OCI-LY1 (cell line): ENCODE data around the gene STRADB.

Experiments
- H2AFZ ChIP-seq: fragments of 200-600 bp; sonication (generic), shearing (Covaris generic); 2 replicates; pipeline ENCODE4 v1.6.0; 2014; ENCODE audit warnings: antibody characterized with exemption, mild to moderate bottlenecking, low read length
- H3F3A ChIP-seq: fragments of 200-600 bp; sonication (generic), shearing (Covaris generic); 2 replicates; pipeline ENCODE4 v1.6.0; 2014; ENCODE audit warnings: mild to moderate bottlenecking, antibody characterized with exemption, low read length, moderate library complexity; ENCODE audit not compliant: insufficient read depth
- H3K27ac ChIP-seq: fragments of 200-600 bp; sonication (generic); 2 replicates; pipeline ENCODE4 v1.5.1; 2014; ENCODE audit warnings: low read length, mixed run types, mild to moderate bottlenecking, low read depth; ENCODE audit not compliant: poor library complexity, severe bottlenecking
- H3K27me3 ChIP-seq: fragments of 200-600 bp; sonication (generic); 2 replicates; pipeline ENCODE4 v1.6.0; 2014; ENCODE audit warnings: antibody characterized with exemption, mild to moderate bottlenecking, low read length, moderate library complexity; ENCODE audit not compliant: insufficient read depth
- H3K36me3 ChIP-seq: fragments of 200-600 bp; sonication (generic); 2 replicates; pipeline ENCODE4 v1.6.1; 2014; ENCODE audit warnings: mild to moderate bottlenecking, antibody characterized with exemption, low read length, moderate library complexity, mixed read lengths; ENCODE audit not compliant: insufficient read depth
- H3K4me1 ChIP-seq: fragments of 200-600 bp; sonication (generic); 2 replicates; pipeline ENCODE4 v1.5.1; 2014; ENCODE audit warnings: mild to moderate bottlenecking, low read length, moderate library complexity; ENCODE audit not compliant: insufficient read depth, severe bottlenecking
- H3K4me2 ChIP-seq: fragments of 200-600 bp; sonication (generic), shearing (Covaris generic); 2 replicates; pipeline ENCODE4 v1.6.1; 2014; ENCODE audit warnings: low read length
- H3K4me3 ChIP-seq: fragments of 200-600 bp; sonication (generic); 2 replicates; pipeline ENCODE4 v1.5.1; 2014; ENCODE audit warnings: low read length, low read depth, mild to moderate bottlenecking, mixed read lengths; ENCODE audit not compliant: poor library complexity, severe bottlenecking
- H3K79me2 ChIP-seq: fragments of 200-600 bp; shearing (Covaris generic); 2 replicates; pipeline ENCODE4 v1.6.1; 2016; ENCODE audit warnings: mixed run types, low read length, mixed read lengths; ENCODE audit not compliant: insufficient read depth
- H3K9ac ChIP-seq: fragments of 200-600 bp; sonication (generic), shearing (Covaris generic); 2 replicates; pipeline ENCODE4 v1.6.1; 2014; ENCODE audit warnings: mild to moderate bottlenecking, low read length, mixed read lengths
- H3K9me2 ChIP-seq: fragments of 200-600 bp; sonication (generic), shearing (Covaris generic); 2 replicates; pipeline ENCODE4 v1.6.1; 2014; ENCODE audit warnings: low read depth, mild to moderate bottlenecking, low read length, mixed read lengths
- H3K9me3 ChIP-seq: fragments of 200-600 bp; shearing (Covaris generic); 2 replicates; pipeline ENCODE4 v1.6.1; 2014; ENCODE audit warnings: low read length, mixed read lengths
- H4K20me1 ChIP-seq: fragments of 200-600 bp; sonication (generic), shearing (Covaris generic); 2 replicates; pipeline ENCODE4 v1.6.0; 2016; ENCODE audit warnings: mild to moderate bottlenecking, low read length; ENCODE audit not compliant: insufficient read depth
- CTCF ChIP-seq: fragments of 200-600 bp; sonication (generic), shearing (Covaris generic); IDR thresholded peaks from 2 replicates; pipeline ENCODE4 v1.5.1; 2017; ENCODE audit warnings: mild to moderate bottlenecking, antibody characterized with exemption, low read length, moderate library complexity, mixed read lengths
- EZH2 ChIP-seq: fragments of 200-600 bp; sonication (generic), shearing (Covaris generic); IDR thresholded peaks from 2 replicates; pipeline ENCODE4 v1.8.0; 2017; ENCODE audit warnings: borderline replicate concordance, mixed run types, mild to moderate bottlenecking, antibody characterized with exemption, low read length, moderate library complexity, mixed read lengths

Gene STRADB

GRCh38 chr2:201407265-201407664, 44.3 kb upstream of the STRADB start:
- no peak overlapping the region for H3K4me2 ChIP-seq
- TF ChIP-seq EZH2, result no peak
- no peak for TF ChIP-seq CTCF
- no peak overlapping the region for H3K27ac ChIP-seq
- H3K9ac ChIP-seq, result no peak overlapping the region
- H3F3A ChIP-seq, result no peaks in the 10 kb centered on the region
- no peaks in the 10 kb centered on the region for H3K4me1 ChIP-seq
- no peak overlapping the region for H2AFZ ChIP-seq
- H3K9me3 ChIP-seq, result no peaks in the 10 kb centered on the region
- no peaks in the 10 kb centered on the region for H3K27me3 ChIP-seq
- no peak overlapping the region for H3K4me3 ChIP-seq
- H4K20me1 ChIP-seq, result no peaks in the 10 kb centered on the region
- H3K36me3 ChIP-seq, result no peaks in the 10 kb centered on the region
- H3K9me2 ChIP-seq, result no peaks in the 10 kb centered on the region
- no peaks in the 10 kb centered on the region for H3K79me2 ChIP-seq

- Histone ChIP-seq H3K36me3 (no peaks in the 10 kb centered on the region), H3K79me2 (no peaks in the 10 kb centered on the region), H3K9me2 (no peaks in the 10 kb centered on the region), H3K4me2 (no peak overlapping the region), H2AFZ (no peak overlapping the region), H3K27me3 (no peaks in the 10 kb centered on the region), H3K4me3 (no peak overlapping the region), H3K27ac (no peak overlapping the region), H3K4me1 (peaks cover 2% of the 10 kb centered on the region), H3F3A (no peaks in the 10 kb centered on the region), H4K20me1 (no peaks in the 10 kb centered on the region), H3K9ac (no peak overlapping the region), H3K9me3 (no peaks in the 10 kb centered on the region)
- no peak for TF ChIP-seq CTCF
- TF ChIP-seq EZH2, result no peak
These were observed 42.6 kb upstream of the STRADB start for GRCh38 chr2:201408931-201409330.

GRCh38 chr2:201411421-201411820, 40.1 kb upstream of the STRADB start:
- Histone ChIP-seq H3K9me3 (no peaks in the 10 kb centered on the region), H3K27ac (no peak overlapping the region), H3F3A (no peaks in the 10 kb centered on the region), H3K4me1 (peaks cover 12% of the 10 kb centered on the region), H3K27me3 (no peaks in the 10 kb centered on the region), H2AFZ (no peak overlapping the region), H3K9me2 (no peaks in the 10 kb centered on the region), H3K9ac (no peak overlapping the region), H4K20me1 (no peaks in the 10 kb centered on the region), H3K79me2 (no peaks in the 10 kb centered on the region), H3K4me2 (no peak overlapping the region), H3K4me3 (no peak overlapping the region), H3K36me3 (no peaks in the 10 kb centered on the region)
- no peak for TF ChIP-seq EZH2
- TF ChIP-seq CTCF, result no peak
